Activated T-cell treated with anti-CD3 and anti-CD28 coated beads for 4 hours (primary cell): ENCODE measurements around the gene SF3B4.
A peak's percentile ranks its signal among the peaks of the same experiment; 100 is the strongest.

ENCODE experiments used
- DNase-seq: peaks from one replicate; pipeline ENCODE4 v3.0.0-alpha.2; 2020

The SF3B4 gene

GRCh38 chr1:149932474-149932873, 4.9 kb upstream of the SF3B4 start:
- DNase-seq: no peak

- DNase-seq: no peak
Measured at GRCh38 chr1:149931212-149931790, 3.7 kb upstream of the SF3B4 start.

GRCh38 chr1:149929856-149930255, 2.3 kb upstream of the SF3B4 start:
- DNase-seq: no peak

- DNase-seq: no peak
Measured at GRCh38 chr1:149928401-149928724, 760 bp upstream of the SF3B4 start.

GRCh38 chr1:149927056-149927562, 494 bp downstream of the SF3B4 start:
- DNase-seq: no peak

- DNase-seq: no peak
Measured at GRCh38 chr1:149926296-149926695, 1.3 kb downstream of the SF3B4 start.

GRCh38 chr1:149925751-149926150, 1.9 kb downstream of the SF3B4 start:
- no peak for DNase-seq

GRCh38 chr1:149925345-149925744, 2.3 kb downstream of the SF3B4 start:
- no peak for DNase-seq

- no peak for DNase-seq
Measured at GRCh38 chr1:149923626-149924025, 4.0 kb downstream of the SF3B4 start.

GRCh38 chr1:149917571-149918144, 9.9 kb downstream of the SF3B4 start, which contains the start of gene SV2A:
SV2A (minus strand) TSS chr1:149917844; CDS start chr1:149913840, 4,004 bp downstream.
- peak; percentile 18 for DNase-seq

- no peak for DNase-seq
Measured at GRCh38 chr1:149916898-149917252, 10.7 kb downstream of the SF3B4 start.

GRCh38 chr1:149916193-149916897, 11.3 kb downstream of the SF3B4 start:
- DNase-seq: no peak

- no peak for DNase-seq
Measured at GRCh38 chr1:149915429-149916192, 12.0 kb downstream of the SF3B4 start.

GRCh38 chr1:149914545-149914944, 13.1 kb downstream of the SF3B4 start:
- no peak for DNase-seq

GRCh38 chr1:149906570-149907075, 21.0 kb downstream of the SF3B4 start:
- DNase-seq: no peak

GRCh38 chr1:149903836-149904491, 23.6 kb downstream of the SF3B4 start:
- DNase-seq: no peak

- DNase-seq: peak; percentile 71
Measured at GRCh38 chr1:149899460-149900284, 27.9 kb downstream of the SF3B4 start, which contains the start of gene BOLA1. BOLA1 (plus strand) TSS chr1:149899568; CDS start chr1:149900060, 492 bp downstream.

GRCh38 chr1:149896575-149896974, 31.0 kb downstream of the SF3B4 start:
- DNase-seq: no peak

- DNase-seq: no peak
Measured at GRCh38 chr1:149888999-149889289, 38.7 kb downstream of the SF3B4 start.

GRCh38 chr1:149888247-149888998, 39.2 kb downstream of the SF3B4 start:
- DNase-seq: peak; percentile 57
